ENCODE measurements around the gene HS2ST1.
A peak's percentile ranks its signal among the peaks of the same experiment; 100 is the strongest.
"Not testable (repeated sequence)": the region's sequence is repeated elsewhere in the genome, so short reads cannot be mapped to it uniquely, and the experiment has no call there.

Gene HS2ST1

GRCh38 chr1:86914601-86914997, at the start of gene HS2ST1:
Gene HS2ST1, plus strand, starts transcription at chr1:86914635.
- Histone ChIP-seq H3K4me1 (peaks cover 10% of the 10 kb centered on the region), H2AFZ (peak within 1 kb of the TSS; percentile 87), H3K27ac (peak within 1 kb of the TSS; percentile 86), H3K27me3 (ENCODE audit: control insufficient read depth, insufficient read depth, low read length) (no peaks in the 10 kb centered on the region), H3K36me3 (ENCODE audit: control insufficient read depth, insufficient read depth, low read length) (no peaks in the 10 kb centered on the region), H3K9me3 (ENCODE audit: control insufficient read depth, low read length) (no peaks in the 10 kb centered on the region), H3K9ac (peak within 1 kb of the TSS; percentile 34), H3K4me2 (ENCODE audit: low read length) (peak within 1 kb of the TSS; percentile 98), H3K4me3 (ENCODE audit: low read depth, low read length) (peak within 1 kb of the TSS; percentile 87), H3K79me2 (peaks cover 18% of the 10 kb centered on the region)
- TF ChIP-seq, protein P1, sequence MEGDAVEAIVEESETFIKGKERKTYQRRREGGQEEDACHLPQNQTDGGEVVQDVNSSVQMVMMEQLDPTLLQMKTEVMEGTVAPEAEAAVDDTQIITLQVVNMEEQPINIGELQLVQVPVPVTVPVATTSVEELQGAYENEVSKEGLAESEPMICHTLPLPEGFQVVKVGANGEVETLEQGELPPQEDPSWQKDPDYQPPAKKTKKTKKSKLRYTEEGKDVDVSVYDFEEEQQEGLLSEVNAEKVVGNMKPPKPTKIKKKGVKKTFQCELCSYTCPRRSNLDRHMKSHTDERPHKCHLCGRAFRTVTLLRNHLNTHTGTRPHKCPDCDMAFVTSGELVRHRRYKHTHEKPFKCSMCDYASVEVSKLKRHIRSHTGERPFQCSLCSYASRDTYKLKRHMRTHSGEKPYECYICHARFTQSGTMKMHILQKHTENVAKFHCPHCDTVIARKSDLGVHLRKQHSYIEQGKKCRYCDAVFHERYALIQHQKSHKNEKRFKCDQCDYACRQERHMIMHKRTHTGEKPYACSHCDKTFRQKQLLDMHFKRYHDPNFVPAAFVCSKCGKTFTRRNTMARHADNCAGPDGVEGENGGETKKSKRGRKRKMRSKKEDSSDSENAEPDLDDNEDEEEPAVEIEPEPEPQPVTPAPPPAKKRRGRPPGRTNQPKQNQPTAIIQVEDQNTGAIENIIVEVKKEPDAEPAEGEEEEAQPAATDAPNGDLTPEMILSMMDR (IDR thresholded peaks at IDR 0.05): no peak

- no peaks in the 10 kb centered on the region for H3K36me3 ChIP-seq (ENCODE audit: control insufficient read depth, insufficient read depth, low read length)
- TF ChIP-seq, protein P1 (IDR thresholded peaks at IDR 0.05): no peak
- no peak overlapping the region for H2AFZ ChIP-seq
- no peaks in the 10 kb centered on the region for H3K4me1 ChIP-seq
- H3K9ac ChIP-seq: no peak overlapping the region
- H3K9me3 ChIP-seq (ENCODE audit: control insufficient read depth, low read length): no peaks in the 10 kb centered on the region
- H3K4me3 ChIP-seq (ENCODE audit: low read depth, low read length): no peak overlapping the region
- H3K27ac ChIP-seq: no peak overlapping the region
- H3K27me3 ChIP-seq (ENCODE audit: control insufficient read depth, insufficient read depth, low read length): no peaks in the 10 kb centered on the region
- H3K79me2 ChIP-seq: no peaks in the 10 kb centered on the region
- no peak overlapping the region for H3K4me2 ChIP-seq (ENCODE audit: low read length)
Observed at GRCh38 chr1:86865973-86866637, 48.3 kb upstream of the HS2ST1 start.

DNA sequence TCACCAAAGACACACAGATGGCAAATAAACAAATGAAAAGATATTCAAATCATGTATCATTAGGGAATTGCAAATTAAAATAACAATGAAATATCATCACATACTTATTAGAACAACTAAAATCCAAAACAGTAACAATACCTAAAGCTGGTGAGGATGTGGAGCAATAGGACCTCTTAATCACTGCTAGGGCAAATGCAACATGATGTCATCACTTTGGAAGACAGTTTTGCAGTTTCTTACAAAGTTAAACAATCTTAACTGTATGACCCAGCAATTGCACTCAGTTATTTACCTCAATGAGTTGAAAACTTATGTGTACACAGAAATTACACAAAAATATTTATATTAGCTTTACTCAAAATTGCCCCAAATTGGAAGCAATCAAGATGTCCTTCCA, 47.8 kb upstream of the HS2ST1 start:
- Histone ChIP-seq H2AFZ (no peak overlapping the region), H3K9ac (no peak overlapping the region), H3K9me3 (ENCODE audit: control insufficient read depth, low read length) (no peaks in the 10 kb centered on the region), H3K4me2 (ENCODE audit: low read length) (no peak overlapping the region), H3K4me3 (ENCODE audit: low read depth, low read length) (no peak overlapping the region), H3K27ac (no peak overlapping the region), H3K79me2 (no peaks in the 10 kb centered on the region), H3K4me1 (no peaks in the 10 kb centered on the region), H3K27me3 (ENCODE audit: control insufficient read depth, insufficient read depth, low read length) (no peaks in the 10 kb centered on the region), H3K36me3 (ENCODE audit: control insufficient read depth, insufficient read depth, low read length) (no peaks in the 10 kb centered on the region)
- TF ChIP-seq, protein P1 (IDR thresholded peaks at IDR 0.05): no peak

DNA sequence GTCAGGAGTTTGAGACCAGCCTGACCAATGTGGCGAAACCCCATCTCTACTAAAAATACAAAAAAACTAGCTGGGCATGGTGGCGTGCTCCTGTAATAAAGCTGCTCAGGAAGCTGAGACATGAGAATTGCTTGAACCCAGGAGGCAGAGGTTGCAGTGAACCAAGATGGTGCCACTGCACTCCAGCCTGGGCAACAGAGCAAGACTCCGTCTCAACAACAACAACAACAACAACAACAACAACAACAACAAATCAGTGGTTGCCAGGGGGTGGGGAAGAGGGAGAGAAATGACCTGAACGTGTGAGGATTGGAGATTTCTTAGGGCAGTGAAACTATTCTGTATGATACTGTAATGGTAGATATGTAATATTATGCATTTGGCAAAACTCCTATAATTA, 47.2 kb upstream of the HS2ST1 start:
- not testable (repeated sequence) for H3K4me1 ChIP-seq; H3K4me2 ChIP-seq (ENCODE audit: low read length); H3K9me3 ChIP-seq (ENCODE audit: control insufficient read depth, low read length); H2AFZ ChIP-seq; H3K4me3 ChIP-seq (ENCODE audit: low read depth, low read length); H3K9ac ChIP-seq; H3K79me2 ChIP-seq; H3K27ac ChIP-seq; H3K36me3 ChIP-seq (ENCODE audit: control insufficient read depth, insufficient read depth, low read length); H3K27me3 ChIP-seq (ENCODE audit: control insufficient read depth, insufficient read depth, low read length)

DNA sequence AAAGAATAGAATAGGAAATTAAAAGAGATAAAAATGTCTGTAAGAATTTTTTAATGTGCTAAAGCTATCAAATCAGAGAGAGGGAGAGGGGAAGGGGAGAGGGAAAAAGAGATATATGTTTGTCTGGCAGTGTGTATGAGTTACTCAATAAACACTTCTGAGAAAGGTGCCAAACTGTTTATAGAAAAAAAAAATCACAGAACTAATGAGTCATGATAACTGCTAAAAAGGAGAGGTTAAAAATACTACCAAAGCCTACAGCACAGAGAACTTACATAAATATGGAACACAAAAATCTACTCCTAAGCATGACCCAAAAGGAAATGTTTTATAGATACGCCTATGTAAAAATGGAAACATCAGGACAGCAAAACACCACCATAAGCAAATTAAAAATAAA, 46.0 kb upstream of the HS2ST1 start:
- Histone ChIP-seq H2AFZ (no peak overlapping the region), H3K27me3 (ENCODE audit: control insufficient read depth, insufficient read depth, low read length) (no peaks in the 10 kb centered on the region), H3K4me1 (no peaks in the 10 kb centered on the region), H3K4me2 (ENCODE audit: low read length) (no peak overlapping the region), H3K4me3 (ENCODE audit: low read depth, low read length) (no peak overlapping the region), H3K79me2 (no peaks in the 10 kb centered on the region), H3K36me3 (ENCODE audit: control insufficient read depth, insufficient read depth, low read length) (no peaks in the 10 kb centered on the region), H3K9me3 (ENCODE audit: control insufficient read depth, low read length) (no peaks in the 10 kb centered on the region), H3K27ac (no peak overlapping the region), H3K9ac (no peak overlapping the region)
- TF ChIP-seq, protein P1 (IDR thresholded peaks at IDR 0.05): no peak
